ENCODE results near the gene EMC9. TPM values are rescaled to one million over a fixed set of nuclear protein-coding genes. Genes with fewer than 3 reads are reported as not detected.

Gene EMC9
- polyA plus RNA-seq, 1 experiment, result 13.3 TPM

DNA sequence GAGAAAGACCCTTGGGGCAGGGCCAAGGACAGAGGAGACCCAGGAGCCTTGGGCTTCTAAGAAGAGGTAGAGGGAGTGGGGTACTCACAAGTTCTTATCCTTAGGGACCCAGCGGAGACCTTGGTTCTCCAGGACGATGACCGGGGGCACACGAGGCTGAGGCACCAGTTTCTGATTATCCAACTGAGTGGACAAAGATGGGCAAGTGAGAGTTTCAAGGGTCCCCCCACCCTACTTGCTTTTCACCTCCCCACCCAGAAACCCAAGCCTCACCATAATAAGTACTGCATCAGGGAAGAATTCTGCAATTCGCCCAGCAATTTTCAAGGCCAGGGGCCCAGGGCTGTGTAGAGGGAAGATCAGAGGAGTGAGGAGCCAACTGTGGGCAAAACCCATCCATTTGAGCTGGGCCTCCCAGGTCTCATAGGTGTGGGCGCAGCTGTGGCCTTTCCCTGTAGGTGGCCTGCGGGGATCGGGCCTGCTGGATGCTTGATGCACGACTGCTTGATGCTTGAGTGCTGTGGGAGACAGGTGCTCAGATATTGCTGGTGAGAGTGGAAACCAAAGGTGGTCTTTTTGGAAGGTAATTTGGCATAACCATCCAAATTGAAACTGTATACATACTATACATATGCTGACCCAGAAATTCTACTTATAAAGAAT, 2.0 kb downstream of the EMC9 start:
- Histone ChIP-seq H3K36me3 (ENCODE audit: control insufficient read depth, insufficient read depth, low read length) (peaks cover 23% of the 10 kb centered on the region), H3K4me3 (ENCODE audit: low read depth, low read length) (peak overlapping the region; percentile 2; the same call in 1 of the 2 replicates), H3K27me3 (ENCODE audit: control insufficient read depth, insufficient read depth, low read length) (no peaks in the 10 kb centered on the region)
- TF ChIP-seq, protein P1, sequence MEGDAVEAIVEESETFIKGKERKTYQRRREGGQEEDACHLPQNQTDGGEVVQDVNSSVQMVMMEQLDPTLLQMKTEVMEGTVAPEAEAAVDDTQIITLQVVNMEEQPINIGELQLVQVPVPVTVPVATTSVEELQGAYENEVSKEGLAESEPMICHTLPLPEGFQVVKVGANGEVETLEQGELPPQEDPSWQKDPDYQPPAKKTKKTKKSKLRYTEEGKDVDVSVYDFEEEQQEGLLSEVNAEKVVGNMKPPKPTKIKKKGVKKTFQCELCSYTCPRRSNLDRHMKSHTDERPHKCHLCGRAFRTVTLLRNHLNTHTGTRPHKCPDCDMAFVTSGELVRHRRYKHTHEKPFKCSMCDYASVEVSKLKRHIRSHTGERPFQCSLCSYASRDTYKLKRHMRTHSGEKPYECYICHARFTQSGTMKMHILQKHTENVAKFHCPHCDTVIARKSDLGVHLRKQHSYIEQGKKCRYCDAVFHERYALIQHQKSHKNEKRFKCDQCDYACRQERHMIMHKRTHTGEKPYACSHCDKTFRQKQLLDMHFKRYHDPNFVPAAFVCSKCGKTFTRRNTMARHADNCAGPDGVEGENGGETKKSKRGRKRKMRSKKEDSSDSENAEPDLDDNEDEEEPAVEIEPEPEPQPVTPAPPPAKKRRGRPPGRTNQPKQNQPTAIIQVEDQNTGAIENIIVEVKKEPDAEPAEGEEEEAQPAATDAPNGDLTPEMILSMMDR (IDR thresholded peaks at IDR 0.05; ENCODE audit: insufficient read depth, low read depth, low read length), result no peak
- DNase-seq (ENCODE audit: low read depth), result no peak
- CTCF ChIA-PET, result no interaction called here
- POLR2A ChIA-PET, result interaction anchor here (0.9 kb wide), 1 partner anchor 25 kb away, joined by 4 read pairs; the partner anchor contains the start of genes DCAF11 and NRL

- no peak for DNase-seq (ENCODE audit: low read depth)
- H3K36me3 ChIP-seq (ENCODE audit: control insufficient read depth, insufficient read depth, low read length), result peaks cover 20% of the 10 kb centered on the region
- no peaks in the 10 kb centered on the region for H3K27me3 ChIP-seq (ENCODE audit: control insufficient read depth, insufficient read depth, low read length)
- no peak overlapping the region for H3K4me3 ChIP-seq (ENCODE audit: low read depth, low read length)
- TF ChIP-seq, protein P1 (IDR thresholded peaks at IDR 0.05; ENCODE audit: insufficient read depth, low read depth, low read length), result no peak
- CTCF ChIA-PET, result interaction anchor here (0.7 to 3.3 kb wide), 2 partner anchors 14 to 22 kb away, joined by 3 to 16 read pairs; partner anchors contain the start of gene IRF9
- POLR2A ChIA-PET, result no interaction called here
Observed at GRCh38 chr14:24138396-24139271, 2.8 kb downstream of the EMC9 start.

GRCh38 chr14:24137529-24138395, 3.6 kb downstream of the EMC9 start:
- TF ChIP-seq, protein P1 (IDR thresholded peaks at IDR 0.05; ENCODE audit: insufficient read depth, low read depth, low read length), result no peak
- CTCF ChIA-PET, result interaction anchor here (0.7 to 3.3 kb wide), 3 partner anchors 13 to 29 kb away, joined by 3 to 16 read pairs (median 13); partner anchors contain the start of gene IRF9
- Histone ChIP-seq H3K27me3 (ENCODE audit: control insufficient read depth, insufficient read depth, low read length) (no peaks in the 10 kb centered on the region), H3K36me3 (ENCODE audit: control insufficient read depth, insufficient read depth, low read length) (peaks cover 20% of the 10 kb centered on the region), H3K4me3 (ENCODE audit: low read depth, low read length) (no peak overlapping the region)
- no peak for DNase-seq (ENCODE audit: low read depth)
- POLR2A ChIA-PET, result no interaction called here

DNA sequence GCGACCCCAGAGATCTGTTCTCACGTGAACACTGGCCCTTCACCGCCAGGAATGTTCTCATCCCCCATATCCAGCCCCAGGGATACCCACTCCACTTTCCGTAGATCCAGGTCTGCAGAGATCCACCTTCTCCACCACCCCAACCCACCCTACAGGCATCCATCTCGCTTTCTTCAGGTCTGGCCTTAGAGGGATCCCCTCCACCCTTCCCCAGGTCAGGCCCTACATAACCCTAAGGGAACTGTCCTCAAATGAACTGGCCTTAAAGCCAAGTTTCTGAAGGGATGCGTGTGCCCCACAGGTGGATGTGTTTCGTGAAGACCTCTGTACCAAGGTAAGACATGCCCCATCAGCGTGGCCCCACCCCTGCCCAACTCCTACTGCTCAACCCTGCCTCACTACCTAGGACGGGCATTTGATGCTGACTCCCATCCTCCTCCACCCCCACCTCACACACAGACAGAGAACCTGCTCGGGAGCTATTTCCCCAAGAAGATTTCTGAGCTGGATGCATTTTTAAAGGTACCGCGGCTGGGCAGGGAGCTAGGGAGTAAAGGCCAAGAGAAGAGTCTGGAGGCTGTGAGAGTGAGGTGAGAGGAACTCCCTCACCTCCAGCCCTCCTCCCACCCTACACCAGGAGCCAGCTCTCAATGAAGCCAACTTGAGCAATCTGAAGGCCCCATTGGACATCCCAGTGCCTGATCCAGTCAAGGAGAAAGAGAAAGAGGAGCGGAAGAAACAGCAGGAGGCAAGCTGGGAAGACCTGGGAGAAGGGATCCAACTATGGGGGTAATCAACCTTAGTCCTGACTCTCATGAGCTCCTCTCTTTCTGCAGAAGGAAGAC, 4.5 kb downstream of the EMC9 start:
- CTCF ChIA-PET, result interaction anchor here (0.8 to 3.3 kb wide), 4 partner anchors 11 to 28 kb away, joined by 3 to 16 read pairs (median 8); partner anchors contain the start of gene IRF9
- TF ChIP-seq, protein P1 (IDR thresholded peaks at IDR 0.05; ENCODE audit: insufficient read depth, low read depth, low read length), result no peak
- H3K4me3 ChIP-seq (ENCODE audit: low read depth, low read length), result peak overlapping the region; percentile 86
- POLR2A ChIA-PET, result interaction anchor here (0.6 to 1.3 kb wide), 2 partner anchors 10 to 43 kb away, joined by 3 to 6 read pairs; partner anchors contain the start of gene PSME2
- peaks cover 20% of the 10 kb centered on the region for H3K36me3 ChIP-seq (ENCODE audit: control insufficient read depth, insufficient read depth, low read length)
- no peak for DNase-seq (ENCODE audit: low read depth)
- no peaks in the 10 kb centered on the region for H3K27me3 ChIP-seq (ENCODE audit: control insufficient read depth, insufficient read depth, low read length)

All from BJ (cell line).